GM13977 (cell line): ENCODE data around the gene ROBO1.

ENCODE experiments used
- DNase-seq: peaks from one replicate; pipeline ENCODE4 v3.0.0; 2012; ENCODE audit warnings: low spot score
- CTCF ChIP-seq: IDR thresholded peaks from 2 replicates; pipeline ENCODE4 v1.5.1; 2012; ENCODE audit warnings: mild to moderate bottlenecking, control low read depth; ENCODE audit not compliant: insufficient read depth; ENCODE audit errors: extremely low read depth, missing control alignments
- in situ Hi-C: fragments of 300-500 bp; cut with MboI; formaldehyde crosslinking; loops from one replicate; pipeline ENCODE4 v1.12.0; 2022; ENCODE audit warnings: low sequenced_read_pairs, low pct_unique_long_range_greater_than_20kb, mixed read lengths, inconsistent platforms; ENCODE audit not compliant: unreplicated experiment

Gene ROBO1

DNA sequence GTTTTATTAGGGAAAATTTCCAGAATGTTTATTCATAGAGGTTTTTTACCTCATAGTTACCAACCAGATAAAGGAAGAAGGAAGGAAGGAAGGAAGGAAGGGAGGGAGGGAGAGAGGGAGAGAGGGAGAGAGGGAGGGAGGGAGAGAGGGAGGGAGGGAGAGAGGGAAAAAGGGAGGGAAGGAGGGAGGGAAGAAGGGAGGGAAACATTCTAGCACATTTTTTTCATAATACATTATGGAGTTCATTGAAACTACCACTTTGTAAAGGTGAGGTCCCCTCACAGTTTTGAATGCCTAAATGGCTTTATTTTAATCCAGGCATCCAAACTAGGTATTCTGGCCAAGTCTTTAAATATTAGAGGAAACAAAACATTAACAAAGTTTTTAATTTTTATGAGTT lies 1049.1 kb downstream of the ROBO1 start:
- in situ Hi-C loops, result no loop called here
- DNase-seq, result no peak
- TF ChIP-seq CTCF, result no peak

DNA sequence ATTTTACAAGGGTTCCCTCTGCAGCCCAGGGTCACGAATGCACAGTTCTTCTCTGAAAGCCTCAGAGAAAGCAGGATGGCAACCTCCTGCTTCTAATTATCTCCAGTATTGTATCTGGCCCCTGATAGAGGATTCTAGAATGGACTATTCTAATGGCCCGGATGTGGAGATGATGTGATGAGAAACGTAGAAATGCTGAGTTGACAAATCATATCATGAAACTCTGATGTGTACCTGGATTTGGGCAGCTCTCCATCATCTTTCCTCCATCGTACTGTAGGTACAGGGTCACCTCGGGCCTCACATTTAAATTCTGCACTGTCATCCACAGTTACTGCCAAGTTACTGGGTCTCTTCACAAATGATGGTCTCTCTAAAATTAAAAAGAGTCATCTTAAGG lies 1050.8 kb downstream of the ROBO1 start:
- in situ Hi-C loops, result no loop called here
- no peak for TF ChIP-seq CTCF
- no peak for DNase-seq

GRCh38 chr3:78712941-78713340 lies 1054.9 kb downstream of the ROBO1 start:
- in situ Hi-C loops, result no loop called here
- no peak for TF ChIP-seq CTCF
- no peak for DNase-seq

GRCh38 chr3:78712270-78712669 lies 1055.5 kb downstream of the ROBO1 start:
- in situ Hi-C loops, result no loop called here
- no peak for DNase-seq
- TF ChIP-seq CTCF, result no peak

DNA sequence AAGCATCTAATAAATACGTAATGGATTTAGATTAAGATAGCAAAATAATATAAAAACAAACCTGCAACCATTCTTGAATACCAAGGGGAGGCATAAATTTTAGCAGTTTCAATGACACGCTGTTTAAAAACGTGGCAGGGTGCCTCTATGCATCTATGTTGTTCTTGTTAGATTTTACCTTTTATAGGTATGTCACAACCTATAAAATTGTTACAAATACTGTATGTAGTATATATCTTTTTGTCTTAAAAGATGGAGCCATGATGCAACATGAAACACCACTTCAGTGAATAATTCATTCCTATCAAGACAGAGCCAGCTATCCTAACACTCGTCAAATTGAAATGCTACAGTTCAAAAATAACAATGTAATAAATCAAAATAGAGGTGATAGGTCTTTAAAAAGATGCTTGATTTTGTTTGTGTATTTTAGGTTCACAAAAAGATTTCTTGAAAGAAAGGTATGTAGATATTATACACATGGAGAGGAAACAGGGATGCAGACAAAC lies 1059.2 kb downstream of the ROBO1 start:
- no peak for DNase-seq
- TF ChIP-seq CTCF, result no peak
- in situ Hi-C loops, result no loop called here

DNA sequence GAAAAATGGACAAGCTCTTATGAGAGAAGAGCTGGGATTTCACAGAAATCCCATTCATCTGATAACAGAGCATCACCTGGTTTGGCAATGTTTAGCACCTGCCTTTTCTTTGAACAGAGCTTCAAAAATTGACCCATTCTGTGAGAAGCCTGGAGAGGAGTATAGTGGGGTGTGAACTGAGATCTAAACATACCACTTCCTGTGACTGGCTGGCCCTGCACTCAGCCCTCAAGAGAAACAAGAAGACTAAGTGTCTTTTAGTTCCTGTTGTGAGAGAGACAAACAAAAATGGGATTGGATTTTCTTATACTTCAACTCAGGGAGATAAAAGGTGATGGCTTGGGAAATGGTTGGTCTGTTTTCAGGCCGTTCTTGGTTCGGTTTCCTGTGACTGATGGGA lies 1060.2 kb downstream of the ROBO1 start:
- no peak for TF ChIP-seq CTCF
- DNase-seq, result no peak
- in situ Hi-C loops, result no loop called here

GRCh38 chr3:78706906-78707523 lies 1060.8 kb downstream of the ROBO1 start:
- no peak for TF ChIP-seq CTCF
- in situ Hi-C loops, result no loop called here
- DNase-seq, result no peak
